Right atrium auricular region (tissue), 2 donors: ENCODE measurements around the gene ARF3. TPM values are rescaled to one million over a fixed set of nuclear protein-coding genes. Genes with fewer than 3 reads are reported as not detected.

Experiments
- DNase-seq: peaks from one replicate; pipeline ENCODE4 v3.0.0-alpha.2; 2019; ENCODE audit warnings: low spot score
- H3K27ac ChIP-seq, 2 donors: fragments of 200-600 bp; sonication (generic); 1 replicate in 1 of 2; 2 replicates in 1 of 2; pipeline ENCODE4 v1.5.1; 2016 to 2019
- H3K27me3 ChIP-seq, 2 donors: fragments of 200-600 bp; sonication (generic); one replicate each; pipeline versions ENCODE4 v1.5.1 to v1.6.0; 2017 to 2019
- H3K36me3 ChIP-seq: fragments of 200-600 bp; sonication (generic); one replicate; pipeline ENCODE4 v1.5.1; 2016
- H3K4me1 ChIP-seq, 2 donors: fragments of 200-600 bp; sonication (generic); one replicate each; pipeline versions ENCODE4 v1.5.1 to v1.6.0; 2017 to 2019
- H3K4me3 ChIP-seq, 2 donors: fragments of 200-600 bp; sonication (generic); 1 replicate in 1 of 2; 2 replicates in 1 of 2; pipeline ENCODE4 v1.5.1; 2017 to 2019; ENCODE audit warnings: mild to moderate bottlenecking in 1 of 2, moderate library complexity in 1 of 2
- H3K9me3 ChIP-seq, 2 donors: fragments of 200-600 bp; sonication (generic); one replicate each; pipeline ENCODE4 v1.5.1; 2019
- total RNA-seq, 2 donors: library from RNA; depleted of rRNA; stranded (reverse); fragments of >200 nt; gene quantifications; one replicate each; pipeline ENCODE4 v1.1.0, GENCODE V29; 2016
- TF ChIP-seq, protein P1 (sequence below), 2 donors: fragments of 200-600 bp; sonication (generic); IDR thresholded peaks; one replicate each; pipeline ENCODE4 v1.5.1; 2019; ENCODE audit warnings: antibody characterized with exemption in 2 of 2

The ARF3 gene
- total RNA-seq, 2 donors from 2014 or later, result 35.5 to 48.8 TPM

DNA sequence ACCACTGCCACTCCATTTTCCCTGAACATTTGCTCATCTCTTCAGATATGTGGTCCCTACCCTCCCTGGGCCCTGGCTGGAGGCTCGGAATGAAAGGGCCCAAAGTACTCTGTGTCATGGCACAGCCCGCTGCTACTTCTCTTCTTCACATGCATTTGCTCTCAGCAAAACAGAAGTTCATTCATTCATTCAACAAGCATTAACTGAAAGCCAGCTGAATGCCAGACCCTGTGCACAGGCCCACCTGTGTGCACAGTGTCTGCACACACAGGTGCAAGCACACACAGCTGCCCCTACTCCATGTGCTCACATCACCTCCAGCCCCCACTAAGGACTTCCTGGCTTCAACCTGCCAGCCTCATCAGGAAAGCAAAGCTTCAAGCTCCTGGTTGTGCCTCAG is 28.6 kb upstream of the ARF3 start:
- no peak for DNase-seq
- no peaks in the 10 kb centered on the region for H3K9me3 ChIP-seq
- peaks cover 0 to 19% of the 10 kb centered on the region in 2 donors for H3K4me1 ChIP-seq
- no peaks in the 10 kb centered on the region for H3K36me3 ChIP-seq
- H3K27me3 ChIP-seq, result peaks cover 0 to 9% of the 10 kb centered on the region in 2 donors
- TF ChIP-seq, protein P1, sequence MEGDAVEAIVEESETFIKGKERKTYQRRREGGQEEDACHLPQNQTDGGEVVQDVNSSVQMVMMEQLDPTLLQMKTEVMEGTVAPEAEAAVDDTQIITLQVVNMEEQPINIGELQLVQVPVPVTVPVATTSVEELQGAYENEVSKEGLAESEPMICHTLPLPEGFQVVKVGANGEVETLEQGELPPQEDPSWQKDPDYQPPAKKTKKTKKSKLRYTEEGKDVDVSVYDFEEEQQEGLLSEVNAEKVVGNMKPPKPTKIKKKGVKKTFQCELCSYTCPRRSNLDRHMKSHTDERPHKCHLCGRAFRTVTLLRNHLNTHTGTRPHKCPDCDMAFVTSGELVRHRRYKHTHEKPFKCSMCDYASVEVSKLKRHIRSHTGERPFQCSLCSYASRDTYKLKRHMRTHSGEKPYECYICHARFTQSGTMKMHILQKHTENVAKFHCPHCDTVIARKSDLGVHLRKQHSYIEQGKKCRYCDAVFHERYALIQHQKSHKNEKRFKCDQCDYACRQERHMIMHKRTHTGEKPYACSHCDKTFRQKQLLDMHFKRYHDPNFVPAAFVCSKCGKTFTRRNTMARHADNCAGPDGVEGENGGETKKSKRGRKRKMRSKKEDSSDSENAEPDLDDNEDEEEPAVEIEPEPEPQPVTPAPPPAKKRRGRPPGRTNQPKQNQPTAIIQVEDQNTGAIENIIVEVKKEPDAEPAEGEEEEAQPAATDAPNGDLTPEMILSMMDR (IDR thresholded peaks at IDR 0.05), result no peak
- H3K4me3 ChIP-seq, result no peak overlapping the region
- peak overlapping the region in 1 of 2 donors; percentile 41 for H3K27ac ChIP-seq

DNA sequence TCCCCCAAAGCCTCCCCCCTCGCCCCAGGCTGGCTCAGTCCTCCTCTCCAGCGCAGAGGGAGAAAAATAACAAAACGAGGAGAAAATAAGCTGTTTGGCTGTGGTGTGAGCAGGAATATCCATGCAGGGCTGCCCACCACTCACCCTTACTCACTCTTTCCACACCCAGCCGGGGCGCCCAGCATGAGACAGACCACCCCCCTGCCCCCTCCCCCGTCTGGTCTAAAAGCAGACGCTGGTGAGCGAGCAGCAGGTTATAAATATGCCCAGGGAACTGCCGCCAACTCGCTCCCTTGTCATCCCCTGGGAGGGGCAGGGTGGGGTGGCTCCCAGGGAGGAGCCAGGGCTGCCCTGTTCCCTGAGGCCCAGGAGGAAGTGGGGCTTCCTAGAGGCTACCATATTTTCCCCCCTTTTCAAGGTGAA is 28.2 kb upstream of the ARF3 start:
- no peak for DNase-seq
- Histone ChIP-seq H3K27me3 (peaks cover under 1 to 13% of the 10 kb centered on the region in 2 donors), H3K4me1 (peaks cover 0 to 23% of the 10 kb centered on the region in 2 donors), H3K9me3 (no peaks in the 10 kb centered on the region), H3K4me3 (no peak overlapping the region), H3K36me3 (no peaks in the 10 kb centered on the region), H3K27ac (peak overlapping the region in 1 of 2 donors; percentile 41)
- TF ChIP-seq, protein P1 (IDR thresholded peaks at IDR 0.05), result no peak

DNA sequence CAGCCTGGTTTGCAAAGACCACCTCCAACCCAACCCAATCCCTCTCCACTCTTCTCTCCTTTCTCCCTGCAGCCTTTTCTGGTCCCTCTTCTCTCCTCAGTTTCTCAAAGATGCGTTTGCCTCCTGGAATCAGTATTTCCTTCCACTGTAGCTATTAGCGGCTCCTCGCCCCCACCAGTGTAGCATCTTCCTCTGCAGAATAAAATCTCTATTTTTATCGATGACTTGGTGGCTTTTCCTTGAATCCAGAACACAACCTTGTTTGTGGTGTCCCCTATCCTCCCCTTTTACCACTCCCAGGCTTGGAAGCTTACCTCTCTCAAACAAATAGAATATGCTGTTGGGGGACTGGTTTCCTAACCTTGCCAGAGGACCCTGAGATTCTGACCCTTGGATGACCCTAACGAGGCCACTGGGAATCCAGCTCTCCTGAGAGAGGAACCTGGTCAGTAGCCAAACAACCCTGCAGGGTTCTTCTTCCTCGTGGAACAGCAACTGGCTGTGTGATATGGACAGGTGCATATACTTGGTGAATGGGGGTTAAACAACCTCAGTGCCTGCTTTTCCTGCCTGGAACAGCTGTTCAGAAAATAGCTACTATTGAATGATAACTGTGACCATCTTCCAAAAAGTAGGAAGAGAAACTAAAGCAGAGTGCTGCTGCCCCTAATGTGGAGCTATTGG is 25.3 kb upstream of the ARF3 start:
- H3K4me1 ChIP-seq, result peaks cover 0 to 52% of the 10 kb centered on the region in 2 donors
- peaks cover 7 to 40% of the 10 kb centered on the region in 2 donors for H3K27me3 ChIP-seq
- H3K36me3 ChIP-seq, result no peaks in the 10 kb centered on the region

DNA sequence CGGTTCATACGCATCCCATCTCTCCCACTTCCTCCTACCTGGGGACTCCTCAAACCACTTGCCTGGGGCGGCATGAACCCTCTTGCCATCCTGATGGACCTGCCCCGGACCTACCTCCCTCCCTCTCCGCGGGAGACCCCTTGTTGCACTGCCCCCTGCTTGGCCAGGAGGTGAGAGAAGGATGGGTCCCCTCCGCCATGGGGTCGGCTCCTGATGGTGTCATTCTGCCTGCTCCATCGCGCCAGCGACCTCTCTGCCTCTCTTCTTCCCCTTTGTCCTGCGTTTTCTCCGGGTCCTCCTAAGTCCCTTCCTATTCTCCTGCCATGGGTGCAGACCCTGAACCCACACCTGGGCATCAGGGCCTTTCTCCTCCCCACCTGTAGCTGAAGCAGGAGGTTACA is 24.5 kb upstream of the ARF3 start:
- Histone ChIP-seq H3K9me3 (no peaks in the 10 kb centered on the region), H3K27me3 (peaks cover 7 to 40% of the 10 kb centered on the region in 2 donors), H3K4me3 (no peak overlapping the region), H3K36me3 (no peaks in the 10 kb centered on the region), H3K27ac (no peak overlapping the region), H3K4me1 (peaks cover 0 to 52% of the 10 kb centered on the region in 2 donors)
- no peak for DNase-seq
- TF ChIP-seq, protein P1 (IDR thresholded peaks at IDR 0.05), result no peak

More for the DNA sequence above, 25.3 kb upstream of the ARF3 start:
- no peak overlapping the region for H3K27ac ChIP-seq
- TF ChIP-seq, protein P1 (IDR thresholded peaks at IDR 0.05), result no peak
- H3K4me3 ChIP-seq, result no peak overlapping the region
- no peak for DNase-seq
- H3K9me3 ChIP-seq, result no peaks in the 10 kb centered on the region

DNA sequence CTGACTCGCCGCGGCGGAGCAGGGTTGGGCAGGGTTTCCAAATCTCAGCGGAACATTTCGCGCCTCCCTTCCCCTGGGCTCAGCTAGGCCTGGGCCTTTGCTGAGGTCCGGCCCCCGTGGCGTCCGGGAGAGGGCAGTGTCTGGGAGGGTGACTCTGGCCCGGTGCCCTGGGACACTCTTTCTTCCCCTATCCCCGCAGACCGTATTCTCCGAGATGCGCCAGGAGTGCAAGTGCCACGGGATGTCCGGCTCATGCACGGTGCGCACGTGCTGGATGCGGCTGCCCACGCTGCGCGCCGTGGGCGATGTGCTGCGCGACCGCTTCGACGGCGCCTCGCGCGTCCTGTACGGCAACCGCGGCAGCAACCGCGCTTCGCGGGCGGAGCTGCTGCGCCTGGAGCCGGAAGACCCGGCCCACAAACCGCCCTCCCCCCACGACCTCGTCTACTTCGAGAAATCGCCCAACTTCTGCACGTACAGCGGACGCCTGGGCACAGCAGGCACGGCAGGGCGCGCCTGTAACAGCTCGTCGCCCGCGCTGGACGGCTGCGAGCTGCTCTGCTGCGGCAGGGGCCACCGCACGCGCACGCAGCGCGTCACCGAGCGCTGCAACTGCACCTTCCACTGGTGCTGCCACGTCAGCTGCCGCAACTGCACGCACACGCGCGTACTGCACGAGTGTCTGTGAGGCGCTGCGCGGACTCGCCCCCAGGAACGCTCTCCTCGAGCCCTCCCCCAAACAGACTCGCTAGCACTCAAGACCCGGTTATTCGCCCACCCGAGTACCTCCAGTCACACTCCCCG is 23.9 kb upstream of the ARF3 start:
- Histone ChIP-seq H3K27ac (no peak overlapping the region), H3K36me3 (no peaks in the 10 kb centered on the region), H3K4me3 (peak overlapping the region in 1 of 2 donors; percentile 45), H3K4me1 (peaks cover 0 to 50% of the 10 kb centered on the region in 2 donors), H3K27me3 (peaks cover 7 to 40% of the 10 kb centered on the region in 2 donors), H3K9me3 (no peaks in the 10 kb centered on the region)
- DNase-seq, result no peak
- TF ChIP-seq, protein P1 (IDR thresholded peaks at IDR 0.05), result no peak
